Measurements from ENCODE around the gene LIMK2.
"Not testable (repeated sequence)": the region's sequence is repeated elsewhere in the genome, so short reads cannot be mapped to it uniquely, and the experiment has no call there.

LIMK2 gene

DNA sequence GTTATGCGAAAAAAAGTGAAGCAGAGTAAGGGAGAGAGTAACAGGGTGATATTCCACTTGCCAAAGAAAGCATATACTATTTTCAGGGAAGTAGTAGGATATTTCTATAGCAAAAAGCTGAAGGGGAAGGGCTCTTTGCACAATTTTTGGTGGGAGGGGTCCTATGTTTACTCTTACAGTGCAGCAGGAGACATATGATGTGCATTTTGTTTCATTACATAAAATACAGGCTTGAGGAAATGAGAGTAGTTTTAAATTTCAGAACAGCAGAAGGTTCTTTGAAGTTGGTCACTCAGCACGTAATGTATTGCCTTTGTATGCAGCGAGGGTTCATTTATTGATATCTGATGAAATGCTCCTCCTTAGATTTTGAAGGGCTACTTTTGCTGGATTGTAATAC lies 83.3 kb downstream of the LIMK2 start:
- no peak for DNase-seq

DNA sequence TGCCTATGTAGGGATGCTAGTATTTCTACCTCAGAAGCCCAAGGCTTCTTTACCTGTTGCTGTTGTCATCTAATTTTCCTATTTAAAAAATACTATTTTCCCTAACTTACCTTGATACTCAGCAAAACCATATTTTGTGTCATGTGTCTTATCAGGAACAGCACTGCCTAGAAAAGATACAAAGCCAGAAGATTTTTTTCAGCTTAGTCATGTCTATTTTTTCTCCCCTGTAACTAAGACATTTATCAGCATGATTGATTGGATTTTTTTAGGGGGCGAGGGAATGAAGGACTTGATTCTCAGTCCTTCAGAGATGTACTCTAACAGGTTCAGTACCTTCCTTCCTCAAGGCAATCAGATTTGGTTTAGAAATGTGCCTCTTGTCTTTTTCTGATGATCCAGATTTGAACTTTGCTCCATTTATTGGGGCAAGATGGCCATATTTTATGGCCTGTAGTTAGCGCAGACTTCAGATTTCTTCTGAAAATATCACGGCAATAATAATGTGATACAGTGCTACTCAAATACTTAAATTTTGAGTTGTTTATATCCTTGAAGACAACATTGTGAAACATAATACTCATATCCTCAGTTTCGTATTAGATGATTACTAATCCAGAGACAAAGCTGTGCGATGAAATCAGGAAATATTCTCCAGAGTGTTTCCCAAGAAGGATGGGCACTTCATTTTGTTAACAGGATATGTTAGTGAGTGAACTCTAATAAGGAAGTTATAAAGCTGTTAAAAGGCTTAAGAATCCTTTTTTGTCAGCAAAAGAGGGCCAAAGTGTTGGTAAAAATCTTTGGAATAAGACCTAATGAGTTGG lies 83.9 kb downstream of the LIMK2 start:
- DNase-seq = no peak

DNA sequence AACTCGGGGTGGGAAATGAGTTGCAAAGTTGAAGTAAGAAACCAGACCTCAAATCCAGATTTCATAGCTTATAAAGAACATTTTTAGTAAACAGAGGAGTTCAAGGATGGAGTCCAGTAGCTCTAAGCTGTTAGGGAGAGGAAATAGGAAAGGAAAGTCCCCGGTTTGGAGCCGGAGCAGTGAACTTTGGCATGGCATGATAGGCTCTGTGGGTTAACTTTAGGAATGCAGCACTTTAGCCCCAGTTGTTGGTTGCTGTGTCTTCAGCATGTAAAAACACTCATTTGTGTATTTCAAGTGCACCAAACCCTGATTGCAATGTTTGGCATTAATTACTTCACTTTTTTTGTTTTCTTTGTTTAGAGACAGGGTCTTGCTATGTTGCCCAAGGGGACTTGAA lies 88.8 kb downstream of the LIMK2 start:
- DNase-seq = no peak

DNA sequence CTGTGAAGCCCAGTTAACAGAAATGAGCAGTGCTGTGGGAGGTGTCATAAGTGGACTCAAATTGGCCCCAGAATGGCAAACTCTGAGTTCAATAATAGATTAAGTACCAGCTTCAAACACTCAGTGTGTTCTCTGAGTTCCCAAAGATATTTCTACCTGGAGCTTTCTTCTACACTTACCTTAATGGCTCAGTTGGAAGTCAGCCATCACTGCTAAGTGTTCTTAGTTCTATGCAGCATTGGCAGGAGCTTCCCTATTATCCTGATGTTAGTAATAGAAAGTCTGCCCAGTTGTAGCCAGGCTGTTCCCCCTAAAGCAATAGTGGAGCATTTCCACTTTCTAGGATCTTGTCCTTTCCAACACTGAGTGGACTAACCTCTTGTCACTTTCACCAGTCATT lies 89.9 kb downstream of the LIMK2 start:
- no peak for DNase-seq

DNA sequence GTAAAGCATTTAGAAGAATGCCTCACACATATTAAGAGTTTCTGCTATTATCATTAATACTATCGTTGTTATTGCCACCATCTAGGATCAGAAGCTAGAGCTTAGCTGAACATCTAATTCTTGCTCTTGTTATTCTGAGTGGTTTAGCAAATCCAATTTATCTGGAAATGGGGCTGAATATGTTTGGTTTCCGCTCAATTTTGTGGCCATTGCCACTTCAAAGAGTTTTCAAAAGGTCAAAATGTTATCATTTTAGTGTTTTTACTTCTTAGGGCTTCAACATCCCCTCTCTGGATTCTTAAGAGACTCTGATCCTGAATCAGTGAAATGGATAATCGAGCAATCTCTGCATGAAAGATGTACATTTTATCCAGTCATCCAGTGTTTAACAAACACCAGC lies 90.4 kb downstream of the LIMK2 start:
- DNase-seq = no peak

DNA sequence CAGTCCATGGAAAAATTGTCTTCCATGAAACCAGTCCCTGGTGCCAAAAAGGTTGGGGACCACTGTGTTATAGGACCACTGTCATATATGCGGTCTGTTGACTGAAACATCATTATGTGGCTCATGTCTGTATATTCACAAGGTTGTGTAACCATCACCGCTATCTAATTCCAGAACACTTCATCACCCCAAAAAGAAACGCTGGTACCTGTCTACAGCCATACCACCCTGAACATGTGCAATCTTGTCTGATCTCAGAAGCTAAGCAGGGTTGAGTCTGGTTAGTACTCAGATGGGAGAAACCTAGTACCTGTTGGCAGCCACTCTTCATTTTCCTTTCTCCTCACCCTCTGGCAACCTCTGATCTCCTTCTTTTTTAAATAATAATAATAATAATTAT lies 93.1 kb downstream of the LIMK2 start:
- DNase-seq = no peak

DNA sequence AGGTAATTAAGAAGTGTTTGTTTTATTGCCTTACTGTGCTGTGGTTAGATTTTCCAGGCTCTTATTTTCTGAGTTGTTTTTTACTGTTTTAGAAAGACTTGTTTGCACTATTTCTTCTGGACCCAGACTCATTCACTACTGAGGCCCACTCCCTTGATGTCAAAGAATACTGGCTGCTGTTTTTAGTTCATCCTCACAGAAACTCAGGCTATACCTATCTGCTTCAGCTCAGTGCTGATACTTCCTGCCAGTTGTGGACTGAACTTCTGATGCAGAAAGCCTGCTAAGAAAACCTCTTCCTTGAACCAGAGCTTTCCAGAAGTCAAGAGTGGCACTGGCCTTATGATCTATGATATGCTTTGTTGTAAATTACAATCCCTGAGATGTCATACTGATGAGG lies 96.1 kb downstream of the LIMK2 start:
- DNase-seq = no peak

DNA sequence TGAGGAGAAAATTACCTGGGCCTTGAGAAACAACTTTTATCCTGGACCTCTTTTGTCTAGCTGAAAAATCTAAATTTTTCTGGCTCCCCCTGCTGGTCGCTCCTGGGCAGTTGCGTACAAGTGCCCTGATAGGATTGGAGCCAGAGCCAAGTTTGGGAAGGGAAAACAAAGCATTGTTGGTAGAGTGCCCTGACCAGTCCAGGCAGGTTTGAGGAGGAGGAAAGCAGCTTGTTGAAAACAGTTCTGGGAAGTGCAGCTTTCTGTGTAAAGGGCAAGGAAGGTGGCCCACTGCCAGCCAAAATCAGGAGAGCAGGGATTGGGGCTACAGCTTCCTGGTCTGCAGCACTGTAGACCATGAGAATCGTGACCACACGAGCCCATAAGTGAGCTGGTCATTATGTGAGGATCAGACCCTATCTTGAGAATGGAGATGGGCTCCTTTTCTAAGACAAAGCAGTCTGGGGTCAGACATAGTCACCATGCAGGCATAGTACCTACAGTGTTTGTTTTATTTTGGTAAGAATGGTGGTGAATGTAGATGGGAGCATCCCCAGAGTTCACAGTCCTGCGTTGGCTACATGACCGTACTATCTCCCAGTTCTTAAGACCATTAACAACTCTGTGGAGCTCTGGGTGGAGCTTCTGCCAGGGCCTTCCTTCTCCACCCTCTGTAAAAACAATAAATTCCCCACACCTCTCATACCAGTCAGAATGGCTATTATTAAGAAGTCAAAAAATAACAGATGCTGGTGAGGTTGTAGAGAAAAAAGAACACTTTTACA lies 101.5 kb downstream of the LIMK2 start:
- peak; percentile 29 for DNase-seq

DNA sequence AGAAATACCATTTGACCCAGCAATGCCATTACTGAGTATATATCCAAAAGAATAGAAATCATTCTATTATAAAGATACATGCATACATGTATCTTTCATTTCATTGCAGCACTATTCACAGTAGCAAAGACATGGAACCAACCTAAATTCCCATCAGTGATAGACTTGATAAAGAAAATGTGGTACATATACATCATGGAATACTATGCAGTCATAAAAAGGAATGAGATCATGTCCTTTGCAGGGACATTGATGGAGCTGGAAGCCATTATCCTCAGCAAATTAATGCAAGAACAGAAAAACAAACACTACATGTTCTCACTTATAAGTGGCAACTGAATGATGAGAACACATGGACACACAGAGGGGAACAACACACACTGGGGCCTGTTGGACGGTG lies 102.1 kb downstream of the LIMK2 start:
- DNase-seq = not testable (repeated sequence)

DNA sequence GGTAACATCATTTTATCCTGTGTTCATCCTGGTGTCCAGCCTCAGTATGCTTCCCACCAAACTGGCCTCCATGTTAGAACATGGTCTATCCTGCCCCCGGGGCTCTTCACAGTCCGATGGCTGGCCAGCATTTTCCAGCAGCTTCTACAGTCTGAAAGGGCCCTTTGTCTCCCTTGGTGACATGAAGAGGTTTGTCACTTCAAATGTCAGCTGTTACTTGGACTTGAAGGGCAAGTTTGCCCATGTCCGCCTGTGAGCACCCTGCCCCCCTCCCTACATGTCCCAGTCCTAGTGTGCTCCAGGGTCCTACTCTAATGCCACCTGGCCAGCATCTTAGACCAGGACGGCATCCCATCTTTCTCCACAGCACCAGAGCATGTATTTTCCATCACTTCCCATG lies 109.3 kb downstream of the LIMK2 start:
- DNase-seq = no peak

DNA sequence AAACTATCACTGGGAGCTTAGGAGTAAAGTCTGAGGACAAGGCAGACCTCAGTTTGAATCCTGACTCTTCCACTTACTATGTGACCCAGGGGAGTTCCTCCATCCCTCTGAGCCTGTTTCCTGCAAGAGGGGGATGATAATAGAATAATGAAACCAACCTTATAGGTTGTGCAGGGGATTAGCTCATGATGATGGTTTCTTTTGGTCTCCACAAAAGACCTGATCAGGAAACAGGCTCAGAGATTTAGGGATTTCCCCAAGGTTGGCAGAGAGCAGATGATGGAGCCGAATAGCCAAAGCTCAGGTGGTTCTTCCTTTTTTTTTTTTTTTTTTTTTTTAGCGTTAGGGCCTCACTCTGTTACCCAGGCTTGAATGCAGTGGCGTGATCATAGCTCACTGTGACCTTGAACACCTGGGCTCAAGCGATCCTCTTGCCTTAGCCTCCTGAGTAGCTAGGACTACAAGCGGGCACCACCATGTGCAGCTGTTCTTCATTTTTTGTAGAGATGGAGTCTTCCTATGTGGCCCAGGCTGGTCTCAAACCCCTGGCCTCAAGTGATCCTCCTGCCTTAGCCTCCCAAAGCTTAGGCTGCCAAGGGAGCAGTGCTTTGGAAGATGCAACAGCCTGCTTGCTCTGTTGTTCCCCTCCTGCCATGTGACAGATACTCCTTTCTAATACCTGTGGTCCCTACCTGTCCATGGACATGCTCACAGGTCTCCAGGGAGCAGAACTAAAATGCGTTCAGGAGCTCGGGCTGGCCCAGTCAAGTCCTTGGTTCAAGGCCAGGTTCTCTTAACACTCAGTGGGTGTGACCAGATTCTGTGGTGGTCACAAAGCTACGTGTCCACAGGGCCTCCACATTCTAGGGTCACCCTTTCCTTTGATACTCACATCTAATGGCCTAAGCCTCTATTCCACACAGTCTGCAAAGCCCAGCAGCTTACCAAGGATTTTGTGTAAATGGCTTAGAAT lies 111.8 kb downstream of the LIMK2 start:
- no peak for DNase-seq

DNA sequence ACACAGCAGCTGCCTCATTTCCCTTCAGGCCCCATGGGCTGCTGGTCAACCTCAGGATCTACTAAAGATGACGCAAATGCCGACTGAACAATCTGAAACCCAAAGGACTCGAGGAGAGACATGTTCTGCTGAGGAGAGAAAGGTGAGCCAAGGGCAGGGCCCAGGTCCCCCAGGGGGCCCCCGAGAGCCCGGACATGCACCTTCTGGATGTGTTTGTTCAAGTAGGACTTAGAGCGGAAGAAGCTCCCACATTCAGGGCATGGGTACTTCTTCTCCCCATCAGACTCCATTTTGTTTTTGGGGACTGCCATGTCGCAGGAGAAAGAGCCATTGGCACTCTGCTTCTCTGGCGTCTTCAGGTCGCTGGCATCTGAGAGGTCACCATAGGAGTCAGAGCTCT lies 114.8 kb downstream of the LIMK2 start:
- no peak for DNase-seq

DNA sequence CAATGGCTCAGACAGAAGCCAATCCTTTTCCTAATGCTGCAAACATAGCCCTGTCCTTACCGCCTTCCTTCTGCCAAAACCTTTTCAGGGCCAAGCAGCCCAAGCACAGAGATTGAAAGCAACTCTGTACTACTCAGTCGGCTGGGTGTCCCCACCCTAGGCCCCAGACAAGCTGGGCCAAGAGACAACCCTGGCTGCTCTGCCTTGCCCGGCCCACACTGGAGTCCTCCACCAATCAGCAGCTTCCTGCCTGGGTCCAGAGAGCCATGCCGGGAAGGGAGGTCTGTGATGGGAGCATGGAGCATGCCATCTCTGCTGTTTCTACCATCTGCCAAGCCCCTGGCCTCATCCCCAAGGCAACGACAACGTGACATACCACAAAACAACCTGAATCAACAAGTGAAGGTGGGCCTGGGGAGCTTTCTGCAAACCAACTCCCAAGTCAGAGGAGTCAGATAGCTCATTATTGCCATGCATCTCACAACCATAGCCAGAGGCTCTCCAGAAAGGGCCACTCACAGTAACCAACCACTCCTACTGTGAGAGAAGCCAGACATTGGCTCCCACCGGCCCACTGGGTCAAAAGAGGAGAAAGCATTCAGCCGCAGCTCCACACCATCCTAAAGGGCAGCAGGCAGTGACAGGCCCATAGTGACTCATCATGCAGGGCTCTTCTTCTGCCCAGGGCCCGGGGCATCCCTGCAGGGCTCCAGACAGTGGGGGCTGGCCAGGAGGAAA lies 115.9 kb downstream of the LIMK2 start:
- no peak for DNase-seq

DNA sequence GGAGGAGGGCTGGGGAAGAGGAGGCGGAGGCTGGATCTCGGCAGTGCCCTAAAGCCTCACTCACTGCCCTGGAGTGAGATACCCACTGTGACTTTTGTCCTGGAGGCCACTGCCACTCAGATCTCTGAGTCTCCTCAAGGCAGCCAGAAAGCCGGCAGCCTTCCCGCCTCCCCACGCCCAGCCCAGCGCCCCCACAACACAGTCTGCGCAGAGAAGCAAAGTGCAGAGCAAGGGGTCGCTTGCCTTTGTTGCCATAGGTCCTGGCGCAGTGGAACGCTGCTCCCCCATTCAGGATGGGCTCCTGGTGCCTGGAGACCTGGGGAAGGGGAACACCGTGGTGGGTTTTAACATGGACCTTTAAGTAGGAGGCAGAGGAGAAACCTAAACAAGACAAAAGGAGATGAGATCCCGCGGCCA lies 116.5 kb downstream of the LIMK2 start:
- no peak for DNase-seq

DNA sequence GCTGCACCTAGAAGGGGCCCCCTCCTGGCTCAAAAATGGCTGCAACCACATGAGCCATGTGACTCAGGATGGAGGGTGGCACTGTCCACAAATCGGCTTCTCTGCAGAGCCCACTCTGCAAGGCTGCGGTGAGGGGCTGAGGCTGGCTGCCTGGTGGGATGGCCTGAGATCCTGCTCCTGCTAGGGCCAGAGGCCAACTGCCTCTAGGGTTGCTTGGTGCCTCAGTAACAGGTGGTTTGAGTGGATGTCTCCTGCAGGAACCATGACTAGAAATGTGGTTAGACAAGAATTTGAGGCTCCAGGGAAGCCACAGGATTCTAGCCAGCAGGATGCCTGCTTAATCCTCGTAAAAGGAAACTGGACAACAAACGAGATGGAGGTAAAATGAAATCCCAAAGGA lies 116.9 kb downstream of the LIMK2 start:
- DNase-seq = no peak
